Measurements from ENCODE around the gene MYT1. TPM values are rescaled to one million over a fixed set of nuclear protein-coding genes. Genes with fewer than 3 reads are reported as not detected.

MYT1 gene
- total RNA-seq, 1 experiment from 2014 or later: 2.0 TPM

GRCh38 chr20:64140956-64141355 is 23.3 kb upstream of the MYT1 start:
- ChIA-PET CTCF (interaction anchor here (0.9 to 1.3 kb wide), 3 partner anchors 9 to 160 kb away, joined by 3 to 4 read pairs (median 3); no protein-coding TSS in a partner anchor), POLR2A (no interaction called here)
- TF ChIP-seq, protein P1, sequence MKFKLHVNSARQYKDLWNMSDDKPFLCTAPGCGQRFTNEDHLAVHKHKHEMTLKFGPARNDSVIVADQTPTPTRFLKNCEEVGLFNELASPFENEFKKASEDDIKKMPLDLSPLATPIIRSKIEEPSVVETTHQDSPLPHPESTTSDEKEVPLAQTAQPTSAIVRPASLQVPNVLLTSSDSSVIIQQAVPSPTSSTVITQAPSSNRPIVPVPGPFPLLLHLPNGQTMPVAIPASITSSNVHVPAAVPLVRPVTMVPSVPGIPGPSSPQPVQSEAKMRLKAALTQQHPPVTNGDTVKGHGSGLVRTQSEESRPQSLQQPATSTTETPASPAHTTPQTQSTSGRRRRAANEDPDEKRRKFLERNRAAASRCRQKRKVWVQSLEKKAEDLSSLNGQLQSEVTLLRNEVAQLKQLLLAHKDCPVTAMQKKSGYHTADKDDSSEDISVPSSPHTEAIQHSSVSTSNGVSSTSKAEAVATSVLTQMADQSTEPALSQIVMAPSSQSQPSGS (CRISPR knock-in tag; IDR thresholded peaks at IDR 0.05; ENCODE audit: borderline replicate concordance, low read depth): no peak
- TF ChIP-seq, protein P2, sequence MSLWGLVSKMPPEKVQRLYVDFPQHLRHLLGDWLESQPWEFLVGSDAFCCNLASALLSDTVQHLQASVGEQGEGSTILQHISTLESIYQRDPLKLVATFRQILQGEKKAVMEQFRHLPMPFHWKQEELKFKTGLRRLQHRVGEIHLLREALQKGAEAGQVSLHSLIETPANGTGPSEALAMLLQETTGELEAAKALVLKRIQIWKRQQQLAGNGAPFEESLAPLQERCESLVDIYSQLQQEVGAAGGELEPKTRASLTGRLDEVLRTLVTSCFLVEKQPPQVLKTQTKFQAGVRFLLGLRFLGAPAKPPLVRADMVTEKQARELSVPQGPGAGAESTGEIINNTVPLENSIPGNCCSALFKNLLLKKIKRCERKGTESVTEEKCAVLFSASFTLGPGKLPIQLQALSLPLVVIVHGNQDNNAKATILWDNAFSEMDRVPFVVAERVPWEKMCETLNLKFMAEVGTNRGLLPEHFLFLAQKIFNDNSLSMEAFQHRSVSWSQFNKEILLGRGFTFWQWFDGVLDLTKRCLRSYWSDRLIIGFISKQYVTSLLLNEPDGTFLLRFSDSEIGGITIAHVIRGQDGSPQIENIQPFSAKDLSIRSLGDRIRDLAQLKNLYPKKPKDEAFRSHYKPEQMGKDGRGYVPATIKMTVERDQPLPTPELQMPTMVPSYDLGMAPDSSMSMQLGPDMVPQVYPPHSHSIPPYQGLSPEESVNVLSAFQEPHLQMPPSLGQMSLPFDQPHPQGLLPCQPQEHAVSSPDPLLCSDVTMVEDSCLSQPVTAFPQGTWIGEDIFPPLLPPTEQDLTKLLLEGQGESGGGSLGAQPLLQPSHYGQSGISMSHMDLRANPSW (CRISPR knock-in tag; conservative IDR thresholded peaks at IDR 0.05; ENCODE audit: low read depth): no peak
- TF ChIP-seq CTCF (IDR thresholded peaks at IDR 0.05) (no peak), CREM (CRISPR knock-in tag; IDR thresholded peaks at IDR 0.05) (no peak), NFATC4 (CRISPR knock-in tag; IDR thresholded peaks at IDR 0.05) (no peak), RORB (CRISPR knock-in tag; IDR thresholded peaks at IDR 0.05) (no peak), ZNF512 (CRISPR knock-in tag; IDR thresholded peaks at IDR 0.05; ENCODE audit: borderline replicate concordance) (no peak), RELA (CRISPR knock-in tag; IDR thresholded peaks at IDR 0.05; ENCODE audit: borderline replicate concordance) (no peak), HMGA2 (CRISPR knock-in tag; IDR thresholded peaks at IDR 0.05) (no peak), OVOL2 (CRISPR knock-in tag; IDR thresholded peaks at IDR 0.05; ENCODE audit: borderline replicate concordance) (no peak), ZNF416 (CRISPR knock-in tag; IDR thresholded peaks at IDR 0.05) (no peak), NR1H2 (CRISPR knock-in tag; IDR thresholded peaks at IDR 0.05) (no peak)
- TF ChIP-seq, protein P3, sequence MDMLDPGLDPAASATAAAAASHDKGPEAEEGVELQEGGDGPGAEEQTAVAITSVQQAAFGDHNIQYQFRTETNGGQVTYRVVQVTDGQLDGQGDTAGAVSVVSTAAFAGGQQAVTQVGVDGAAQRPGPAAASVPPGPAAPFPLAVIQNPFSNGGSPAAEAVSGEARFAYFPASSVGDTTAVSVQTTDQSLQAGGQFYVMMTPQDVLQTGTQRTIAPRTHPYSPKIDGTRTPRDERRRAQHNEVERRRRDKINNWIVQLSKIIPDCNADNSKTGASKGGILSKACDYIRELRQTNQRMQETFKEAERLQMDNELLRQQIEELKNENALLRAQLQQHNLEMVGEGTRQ (CRISPR knock-in tag; IDR thresholded peaks at IDR 0.05): no peak
- TF ChIP-seq, protein P4, sequence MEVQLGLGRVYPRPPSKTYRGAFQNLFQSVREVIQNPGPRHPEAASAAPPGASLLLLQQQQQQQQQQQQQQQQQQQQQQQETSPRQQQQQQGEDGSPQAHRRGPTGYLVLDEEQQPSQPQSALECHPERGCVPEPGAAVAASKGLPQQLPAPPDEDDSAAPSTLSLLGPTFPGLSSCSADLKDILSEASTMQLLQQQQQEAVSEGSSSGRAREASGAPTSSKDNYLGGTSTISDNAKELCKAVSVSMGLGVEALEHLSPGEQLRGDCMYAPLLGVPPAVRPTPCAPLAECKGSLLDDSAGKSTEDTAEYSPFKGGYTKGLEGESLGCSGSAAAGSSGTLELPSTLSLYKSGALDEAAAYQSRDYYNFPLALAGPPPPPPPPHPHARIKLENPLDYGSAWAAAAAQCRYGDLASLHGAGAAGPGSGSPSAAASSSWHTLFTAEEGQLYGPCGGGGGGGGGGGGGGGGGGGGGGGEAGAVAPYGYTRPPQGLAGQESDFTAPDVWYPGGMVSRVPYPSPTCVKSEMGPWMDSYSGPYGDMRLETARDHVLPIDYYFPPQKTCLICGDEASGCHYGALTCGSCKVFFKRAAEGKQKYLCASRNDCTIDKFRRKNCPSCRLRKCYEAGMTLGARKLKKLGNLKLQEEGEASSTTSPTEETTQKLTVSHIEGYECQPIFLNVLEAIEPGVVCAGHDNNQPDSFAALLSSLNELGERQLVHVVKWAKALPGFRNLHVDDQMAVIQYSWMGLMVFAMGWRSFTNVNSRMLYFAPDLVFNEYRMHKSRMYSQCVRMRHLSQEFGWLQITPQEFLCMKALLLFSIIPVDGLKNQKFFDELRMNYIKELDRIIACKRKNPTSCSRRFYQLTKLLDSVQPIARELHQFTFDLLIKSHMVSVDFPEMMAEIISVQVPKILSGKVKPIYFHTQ (CRISPR knock-in tag; IDR thresholded peaks at IDR 0.05): no peak
- TF ChIP-seq, protein P5, sequence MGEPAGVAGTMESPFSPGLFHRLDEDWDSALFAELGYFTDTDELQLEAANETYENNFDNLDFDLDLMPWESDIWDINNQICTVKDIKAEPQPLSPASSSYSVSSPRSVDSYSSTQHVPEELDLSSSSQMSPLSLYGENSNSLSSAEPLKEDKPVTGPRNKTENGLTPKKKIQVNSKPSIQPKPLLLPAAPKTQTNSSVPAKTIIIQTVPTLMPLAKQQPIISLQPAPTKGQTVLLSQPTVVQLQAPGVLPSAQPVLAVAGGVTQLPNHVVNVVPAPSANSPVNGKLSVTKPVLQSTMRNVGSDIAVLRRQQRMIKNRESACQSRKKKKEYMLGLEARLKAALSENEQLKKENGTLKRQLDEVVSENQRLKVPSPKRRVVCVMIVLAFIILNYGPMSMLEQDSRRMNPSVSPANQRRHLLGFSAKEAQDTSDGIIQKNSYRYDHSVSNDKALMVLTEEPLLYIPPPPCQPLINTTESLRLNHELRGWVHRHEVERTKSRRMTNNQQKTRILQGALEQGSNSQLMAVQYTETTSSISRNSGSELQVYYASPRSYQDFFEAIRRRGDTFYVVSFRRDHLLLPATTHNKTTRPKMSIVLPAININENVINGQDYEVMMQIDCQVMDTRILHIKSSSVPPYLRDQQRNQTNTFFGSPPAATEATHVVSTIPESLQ (CRISPR knock-in tag; IDR thresholded peaks at IDR 0.05): no peak
- TF ChIP-seq, protein P6, sequence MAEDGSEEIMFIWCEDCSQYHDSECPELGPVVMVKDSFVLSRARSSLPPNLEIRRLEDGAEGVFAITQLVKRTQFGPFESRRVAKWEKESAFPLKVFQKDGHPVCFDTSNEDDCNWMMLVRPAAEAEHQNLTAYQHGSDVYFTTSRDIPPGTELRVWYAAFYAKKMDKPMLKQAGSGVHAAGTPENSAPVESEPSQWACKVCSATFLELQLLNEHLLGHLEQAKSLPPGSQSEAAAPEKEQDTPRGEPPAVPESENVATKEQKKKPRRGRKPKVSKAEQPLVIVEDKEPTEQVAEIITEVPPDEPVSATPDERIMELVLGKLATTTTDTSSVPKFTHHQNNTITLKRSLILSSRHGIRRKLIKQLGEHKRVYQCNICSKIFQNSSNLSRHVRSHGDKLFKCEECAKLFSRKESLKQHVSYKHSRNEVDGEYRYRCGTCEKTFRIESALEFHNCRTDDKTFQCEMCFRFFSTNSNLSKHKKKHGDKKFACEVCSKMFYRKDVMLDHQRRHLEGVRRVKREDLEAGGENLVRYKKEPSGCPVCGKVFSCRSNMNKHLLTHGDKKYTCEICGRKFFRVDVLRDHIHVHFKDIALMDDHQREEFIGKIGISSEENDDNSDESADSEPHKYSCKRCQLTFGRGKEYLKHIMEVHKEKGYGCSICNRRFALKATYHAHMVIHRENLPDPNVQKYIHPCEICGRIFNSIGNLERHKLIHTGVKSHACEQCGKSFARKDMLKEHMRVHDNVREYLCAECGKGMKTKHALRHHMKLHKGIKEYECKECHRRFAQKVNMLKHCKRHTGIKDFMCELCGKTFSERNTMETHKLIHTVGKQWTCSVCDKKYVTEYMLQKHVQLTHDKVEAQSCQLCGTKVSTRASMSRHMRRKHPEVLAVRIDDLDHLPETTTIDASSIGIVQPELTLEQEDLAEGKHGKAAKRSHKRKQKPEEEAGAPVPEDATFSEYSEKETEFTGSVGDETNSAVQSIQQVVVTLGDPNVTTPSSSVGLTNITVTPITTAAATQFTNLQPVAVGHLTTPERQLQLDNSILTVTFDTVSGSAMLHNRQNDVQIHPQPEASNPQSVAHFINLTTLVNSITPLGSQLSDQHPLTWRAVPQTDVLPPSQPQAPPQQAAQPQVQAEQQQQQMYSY (CRISPR knock-in tag; IDR thresholded peaks at IDR 0.05): no peak
- H3K4me3 Mint-ChIP-seq: no peak overlapping the region
- 0 out of 2 replicates have a peak, but pooled peaks cover 5% of the 10 kb centered on the region for H3K4me1 Mint-ChIP-seq
- DNase-seq (ENCODE audit: low spot score) (peak; percentile 6), ATAC-seq (no peak)
- no peak overlapping the region for H3K27ac Mint-ChIP-seq
- no peaks in the 10 kb centered on the region; the same call in 1 of the 2 replicates for H3K27me3 Mint-ChIP-seq (ENCODE audit: low read depth)
- peaks cover 24% of the 10 kb centered on the region for H3K9me3 Mint-ChIP-seq
- H3K36me3 Mint-ChIP-seq: peaks cover 21% of the 10 kb centered on the region
